Embryonic facial prominence (tissue), 1 donor: ENCODE results near the gene GPBP1L1.
"Not testable (repeated sequence)": the region's sequence is repeated elsewhere in the genome, so short reads cannot be mapped to it uniquely, and the experiment has no call there.

Source experiments
- DNase-seq: peaks from one replicate; pipeline ENCODE4 v3.0.0-alpha.2; 2016; ENCODE audit errors: extremely low spot score

The GPBP1L1 gene

DNA sequence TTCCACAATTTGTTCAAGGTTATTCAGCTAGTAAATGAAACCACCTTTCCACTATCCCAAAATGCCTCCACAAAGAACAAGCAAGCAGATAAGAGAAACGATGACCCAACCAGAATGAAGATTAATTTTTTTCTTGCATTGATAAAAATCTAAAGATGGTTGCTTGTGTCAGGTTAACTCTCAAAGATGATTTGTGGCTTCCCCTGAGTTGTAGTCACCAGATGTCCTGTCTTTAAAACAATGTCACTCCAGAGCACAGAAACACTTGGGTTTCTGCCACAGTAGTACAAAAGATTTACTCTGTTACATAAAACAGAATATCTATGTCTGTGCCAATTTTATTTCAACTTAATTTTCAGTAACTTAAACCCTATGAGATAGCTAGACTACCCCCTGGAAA lies 51.1 kb downstream of the GPBP1L1 start:
- DNase-seq = no peak

DNA sequence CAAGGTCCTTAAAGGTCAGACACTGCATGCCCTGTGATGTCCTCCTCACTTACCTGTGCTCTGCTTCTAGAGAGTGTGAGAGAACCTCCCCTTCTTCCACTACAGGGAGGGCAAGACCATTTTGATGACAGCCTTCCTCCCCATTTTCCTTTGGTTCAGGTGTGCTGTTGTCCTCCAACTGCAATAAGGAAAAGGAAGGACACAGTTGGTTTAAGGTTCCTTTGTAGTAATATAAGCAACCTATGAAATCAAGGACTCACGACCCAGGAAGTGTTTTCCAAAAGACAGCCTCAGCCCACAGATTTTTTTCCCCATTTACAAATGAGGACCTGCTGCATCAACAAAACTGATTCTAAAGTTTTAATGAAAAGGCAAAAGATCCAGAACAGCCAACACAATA lies 55.9 kb downstream of the GPBP1L1 start:
- no peak for DNase-seq

DNA sequence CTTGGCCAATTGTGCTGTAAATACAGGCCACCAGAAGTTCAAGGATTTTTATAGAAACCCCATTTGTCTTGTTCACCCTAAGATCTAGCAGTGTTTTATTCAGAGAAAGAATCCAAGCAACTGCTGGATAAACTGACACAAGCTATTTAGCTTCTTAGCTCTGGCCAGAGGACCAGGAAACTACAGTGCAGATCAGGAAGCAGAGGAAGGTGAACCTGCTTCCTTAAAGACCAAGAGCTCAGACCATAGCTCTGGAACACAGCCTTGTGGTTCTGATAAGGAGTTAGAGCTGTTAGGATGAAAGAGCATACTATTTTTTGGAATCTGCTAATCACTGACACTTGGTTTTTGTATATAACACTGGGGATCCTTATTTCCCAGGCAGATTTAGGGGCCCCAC lies 57.3 kb downstream of the GPBP1L1 start:
- no peak for DNase-seq

DNA sequence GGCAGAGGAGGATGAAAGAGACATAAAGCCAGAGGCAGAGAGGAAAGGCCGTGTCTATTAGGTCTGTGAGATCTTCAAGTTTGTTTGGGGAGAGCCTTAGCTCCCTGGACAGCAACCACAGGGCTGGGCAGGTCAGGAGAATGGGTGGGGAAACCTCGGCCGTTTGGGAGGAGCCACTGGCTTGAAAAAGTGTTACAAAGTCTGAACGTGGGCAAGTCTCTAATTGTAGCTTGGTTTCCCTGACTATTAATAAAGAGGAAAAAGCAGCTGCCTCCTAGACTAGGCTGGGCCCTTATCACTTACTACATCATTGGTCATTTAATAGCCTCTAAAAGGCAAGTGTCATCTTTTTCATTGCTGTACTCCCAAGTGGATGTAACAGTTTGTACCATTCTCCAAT lies 62.4 kb downstream of the GPBP1L1 start, which contains the start of gene CCDC17:
TSS of gene CCDC17 (minus strand) at position 83 of the 400 bp plus-strand sequence. CDS start 145 bp downstream, outside the sequence.
- no peak for DNase-seq

DNA sequence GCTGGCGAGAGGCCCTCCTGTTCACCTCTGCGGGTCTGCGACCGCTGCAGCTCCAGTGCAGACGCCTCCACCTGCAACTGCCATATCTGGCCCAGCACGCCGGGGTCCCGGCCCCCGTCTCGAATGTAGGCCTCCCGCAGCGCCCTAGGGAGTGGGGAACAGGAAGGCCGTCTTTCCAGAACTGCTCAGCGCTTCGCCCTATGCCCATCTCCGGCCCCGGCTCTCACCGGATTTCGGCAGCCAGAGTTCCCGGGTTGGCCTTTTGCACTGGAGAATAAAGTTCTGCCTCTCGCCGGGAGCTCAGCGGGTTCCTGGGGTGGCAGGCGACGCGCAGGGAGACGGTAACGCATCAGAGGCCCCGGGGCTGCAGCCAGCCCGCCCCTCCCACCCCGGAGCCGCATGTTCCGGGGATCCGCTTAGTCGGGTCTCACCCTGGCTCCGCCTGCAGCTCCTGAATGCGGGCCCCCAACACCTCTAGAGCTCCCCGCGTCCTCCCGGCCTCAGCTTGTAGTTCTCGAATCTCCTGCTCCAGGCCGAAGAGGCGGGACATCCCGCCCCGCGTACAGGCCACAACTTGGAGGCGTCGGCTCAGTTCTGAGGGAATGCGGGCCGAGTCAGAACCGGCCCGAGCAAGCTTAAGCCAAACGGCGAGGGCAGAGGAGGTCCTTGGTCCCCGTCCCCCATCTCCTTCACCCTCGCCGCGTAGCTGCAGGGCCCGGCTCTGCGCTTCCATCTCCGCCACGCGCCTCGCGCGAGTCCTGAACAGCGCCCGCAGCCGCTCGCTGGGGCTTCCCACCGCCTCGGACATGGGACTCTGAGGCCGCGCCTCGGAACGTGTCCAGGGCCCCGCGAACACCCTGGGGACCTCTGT lies 63.6 kb downstream of the GPBP1L1 start:
- no peak for DNase-seq

DNA sequence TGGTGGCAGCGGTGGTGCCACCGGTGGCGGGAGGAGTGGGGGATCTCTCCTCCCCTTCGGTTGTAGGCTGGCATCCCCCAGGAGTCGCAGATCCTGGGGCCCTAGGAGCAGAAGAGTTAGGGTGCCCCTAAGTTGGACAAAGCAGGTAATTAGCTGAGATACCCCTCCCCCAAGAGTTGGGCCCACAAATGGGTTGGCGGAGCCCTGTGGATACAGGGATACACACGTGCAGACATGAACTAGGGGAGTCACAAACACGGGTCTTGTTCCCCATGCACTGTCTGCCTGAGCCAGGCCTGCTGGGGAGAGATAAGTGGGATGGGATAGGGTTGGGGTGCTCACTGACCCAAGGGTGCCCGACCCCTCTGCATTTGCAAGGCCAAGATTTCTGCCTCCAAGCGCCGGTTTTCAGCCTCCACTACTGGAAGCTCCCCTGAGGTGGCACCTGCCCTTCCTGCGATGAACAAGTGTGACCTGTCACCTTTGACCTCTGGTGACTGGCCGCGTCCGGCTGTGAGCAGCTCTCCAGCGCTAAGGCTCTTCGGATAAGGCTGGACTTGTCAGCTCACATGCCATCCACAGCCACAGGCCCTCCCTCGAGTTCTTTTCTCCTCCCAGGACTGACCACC lies 64.3 kb downstream of the GPBP1L1 start:
- no peak for DNase-seq

DNA sequence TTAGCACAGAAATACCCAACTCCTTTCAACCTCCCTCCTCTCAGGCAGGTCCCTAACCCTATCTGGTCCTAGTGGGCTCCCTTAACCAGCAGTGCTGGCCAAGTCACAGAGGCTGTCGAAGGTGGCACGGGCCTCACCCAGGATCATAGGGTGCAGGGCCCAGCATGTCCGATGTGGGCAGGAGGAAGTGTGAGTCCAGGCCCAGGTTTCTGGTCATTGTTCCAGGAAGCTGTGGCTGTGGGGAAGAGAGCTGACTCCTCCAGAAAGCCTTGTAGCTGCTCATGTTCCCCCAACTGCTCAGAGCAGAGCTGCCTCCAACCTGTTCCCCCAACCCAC lies 64.9 kb downstream of the GPBP1L1 start:
- no peak for DNase-seq

DNA sequence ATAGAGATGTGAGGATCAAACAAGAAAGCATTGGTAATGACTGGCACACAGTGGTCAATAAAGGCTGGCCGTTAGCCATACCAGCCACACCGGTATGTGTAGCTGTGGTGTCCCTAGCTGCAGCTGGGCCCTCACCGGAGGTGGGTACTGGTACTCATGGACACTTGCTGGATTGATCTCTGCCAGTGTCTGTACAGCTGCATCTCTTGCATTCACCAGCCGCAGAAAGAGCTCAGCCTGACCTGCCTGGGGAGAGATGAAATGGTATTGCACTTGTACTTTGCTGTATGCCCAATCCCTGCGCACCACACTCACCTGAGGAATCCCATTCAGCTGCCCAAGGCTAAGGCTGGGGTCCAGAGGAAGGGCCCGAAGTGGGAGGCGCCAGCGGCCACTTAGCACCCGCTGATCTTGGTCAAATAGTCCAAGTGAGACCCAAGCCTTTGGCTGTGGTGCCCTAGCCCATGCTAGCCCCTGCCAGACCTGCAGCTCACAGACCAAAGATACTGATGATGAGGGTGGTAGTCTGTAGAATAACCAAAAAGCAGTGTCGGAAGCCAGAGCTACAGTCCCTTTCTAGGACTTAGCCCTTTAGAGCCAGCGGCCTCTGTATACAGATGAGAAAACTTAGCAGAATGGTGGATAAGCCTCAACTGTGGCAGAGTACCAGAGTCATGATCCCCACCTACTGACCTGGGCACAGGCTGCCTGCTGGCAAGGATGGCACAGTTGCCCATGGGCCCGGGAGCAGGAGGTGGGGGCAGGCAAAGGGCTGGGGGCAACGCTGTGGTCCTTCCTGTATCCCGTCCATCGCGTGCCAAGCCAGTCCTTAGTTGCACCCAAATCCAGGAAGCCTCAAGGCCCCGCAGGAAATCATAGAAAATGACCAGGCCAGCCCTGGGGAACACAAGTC lies 65.5 kb downstream of the GPBP1L1 start:
- no peak for DNase-seq

DNA sequence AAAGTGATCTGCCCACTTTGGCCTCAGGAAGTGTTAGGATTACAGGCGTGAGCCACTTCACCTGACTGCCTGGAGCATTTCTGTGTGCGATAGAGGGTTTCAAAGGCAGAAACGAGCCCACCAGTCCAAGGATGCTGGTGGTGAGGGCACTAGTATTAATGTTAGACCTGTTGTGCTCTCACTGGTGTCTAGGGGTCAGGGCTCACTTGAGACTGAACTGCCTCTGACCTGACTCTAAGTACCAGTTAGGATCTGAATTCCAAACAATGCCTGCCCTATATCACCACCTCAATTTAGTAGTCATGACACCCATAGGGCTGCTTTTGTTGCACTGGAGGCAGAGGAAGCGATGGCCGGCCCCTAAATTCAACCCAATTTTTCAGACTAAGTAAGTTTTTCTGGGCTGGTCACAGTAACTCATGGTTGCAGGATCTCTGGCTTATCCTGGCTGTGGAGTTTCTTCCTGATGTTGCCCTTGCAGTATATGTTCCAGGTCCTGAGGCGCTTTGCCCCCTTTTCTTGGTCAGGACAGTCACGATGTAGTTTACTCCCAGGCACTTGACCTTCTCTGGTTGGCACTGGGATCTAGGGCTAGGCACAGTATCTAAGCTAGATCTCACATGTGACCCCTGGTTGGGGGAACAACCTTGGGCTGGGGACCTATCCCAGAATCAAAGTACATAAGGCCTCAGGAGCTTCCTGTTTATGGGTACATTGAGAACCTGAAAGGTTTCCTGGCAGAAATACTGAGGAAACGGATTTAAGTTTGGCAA lies 67.0 kb downstream of the GPBP1L1 start:
- no peak for DNase-seq

DNA sequence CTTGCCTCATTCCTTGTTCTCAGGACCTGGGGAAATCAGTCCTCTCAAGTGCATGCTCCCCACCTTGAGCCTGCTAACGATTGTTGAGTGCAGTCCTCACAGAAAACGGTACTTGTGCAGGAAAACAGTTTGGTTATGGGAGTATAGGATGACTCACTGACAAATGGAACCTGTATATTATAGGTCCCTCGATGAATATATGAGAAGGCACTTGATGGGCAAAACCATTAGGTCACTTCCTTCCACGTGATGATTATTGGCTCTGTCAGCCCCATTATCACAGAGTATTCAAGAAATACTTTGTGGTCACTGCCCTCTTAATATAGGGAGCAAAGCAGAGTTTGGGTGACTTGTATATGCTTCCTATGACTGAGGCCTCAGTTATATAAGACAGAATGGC lies 68.7 kb downstream of the GPBP1L1 start:
- no peak for DNase-seq

DNA sequence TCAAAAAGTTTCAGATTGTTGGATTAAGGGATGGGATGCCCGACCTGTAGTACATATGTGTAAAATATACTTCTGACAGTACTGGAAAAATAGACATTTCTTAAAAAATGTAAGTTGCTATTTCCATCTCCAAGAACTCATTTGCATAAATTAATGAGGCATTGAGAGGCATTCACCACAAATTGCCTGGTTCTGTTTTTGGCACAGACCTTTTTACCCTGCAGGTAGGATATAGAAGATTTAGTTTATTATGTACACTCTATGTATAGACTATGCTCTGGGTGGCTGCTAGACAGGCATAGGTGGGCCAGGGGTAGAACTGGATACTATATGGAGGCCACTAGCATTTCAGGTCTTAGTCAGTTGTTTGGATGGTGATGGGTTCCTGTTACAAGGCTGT lies 70.4 kb downstream of the GPBP1L1 start:
- DNase-seq = no peak

DNA sequence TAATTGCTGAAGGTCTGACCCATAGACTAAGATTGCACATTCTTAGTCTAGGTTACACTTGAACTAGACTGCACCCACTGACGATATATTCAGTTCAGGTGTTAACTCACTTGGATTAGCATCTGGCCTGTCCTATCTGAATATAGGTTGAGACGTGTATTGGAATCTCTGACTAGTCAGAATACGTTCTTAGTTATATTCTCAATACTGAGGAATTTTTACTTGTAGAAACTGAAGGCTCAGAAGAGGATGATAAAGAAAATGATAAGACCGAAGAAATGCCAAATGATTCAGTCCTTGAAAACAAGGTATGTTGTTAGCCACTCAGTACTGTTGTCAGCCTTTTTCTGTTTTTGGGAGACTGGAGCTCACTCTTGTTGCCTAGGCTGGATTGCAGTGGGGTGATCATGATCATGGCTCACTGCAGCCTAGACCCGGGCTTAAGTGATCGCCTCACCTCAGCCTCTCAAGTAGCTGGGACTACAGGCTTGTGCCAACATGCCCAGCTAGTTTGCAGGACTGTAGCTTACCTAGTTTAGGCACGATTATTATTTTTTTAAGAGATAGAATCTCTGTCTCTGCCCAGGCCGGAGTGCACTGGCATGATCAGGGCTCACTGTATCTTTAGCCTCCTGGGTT lies 73.3 kb downstream of the GPBP1L1 start:
- no peak for DNase-seq

DNA sequence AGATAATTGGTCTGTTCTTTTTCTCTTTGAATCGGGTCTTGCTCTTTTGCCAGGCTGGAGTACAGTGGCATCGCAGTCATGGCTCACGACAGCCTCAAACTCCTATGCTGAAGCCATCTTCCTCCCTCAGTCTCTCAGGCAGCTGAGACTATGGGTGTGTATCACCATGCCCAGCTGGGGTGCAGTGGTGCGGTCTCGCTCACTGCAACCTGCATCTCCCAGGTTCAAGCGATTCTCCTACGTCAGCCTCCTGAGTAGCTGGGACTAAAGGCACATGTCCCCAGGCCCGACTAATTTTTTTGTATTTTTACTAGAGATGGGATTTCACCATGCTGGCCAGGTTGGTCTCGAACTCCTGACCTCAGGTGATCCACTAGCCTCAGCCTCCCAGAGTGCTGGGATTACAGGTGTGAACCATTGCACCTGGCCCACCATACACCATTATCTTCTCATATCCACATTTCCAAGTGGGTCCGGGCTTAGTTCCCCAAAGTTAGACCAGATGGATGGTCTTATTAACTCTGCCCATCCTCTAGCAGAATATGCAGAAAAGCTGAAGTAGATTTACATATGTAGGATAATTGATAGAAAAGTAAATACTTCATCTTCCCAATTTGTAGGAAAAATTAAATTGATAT lies 75.6 kb downstream of the GPBP1L1 start:
- no peak for DNase-seq

DNA sequence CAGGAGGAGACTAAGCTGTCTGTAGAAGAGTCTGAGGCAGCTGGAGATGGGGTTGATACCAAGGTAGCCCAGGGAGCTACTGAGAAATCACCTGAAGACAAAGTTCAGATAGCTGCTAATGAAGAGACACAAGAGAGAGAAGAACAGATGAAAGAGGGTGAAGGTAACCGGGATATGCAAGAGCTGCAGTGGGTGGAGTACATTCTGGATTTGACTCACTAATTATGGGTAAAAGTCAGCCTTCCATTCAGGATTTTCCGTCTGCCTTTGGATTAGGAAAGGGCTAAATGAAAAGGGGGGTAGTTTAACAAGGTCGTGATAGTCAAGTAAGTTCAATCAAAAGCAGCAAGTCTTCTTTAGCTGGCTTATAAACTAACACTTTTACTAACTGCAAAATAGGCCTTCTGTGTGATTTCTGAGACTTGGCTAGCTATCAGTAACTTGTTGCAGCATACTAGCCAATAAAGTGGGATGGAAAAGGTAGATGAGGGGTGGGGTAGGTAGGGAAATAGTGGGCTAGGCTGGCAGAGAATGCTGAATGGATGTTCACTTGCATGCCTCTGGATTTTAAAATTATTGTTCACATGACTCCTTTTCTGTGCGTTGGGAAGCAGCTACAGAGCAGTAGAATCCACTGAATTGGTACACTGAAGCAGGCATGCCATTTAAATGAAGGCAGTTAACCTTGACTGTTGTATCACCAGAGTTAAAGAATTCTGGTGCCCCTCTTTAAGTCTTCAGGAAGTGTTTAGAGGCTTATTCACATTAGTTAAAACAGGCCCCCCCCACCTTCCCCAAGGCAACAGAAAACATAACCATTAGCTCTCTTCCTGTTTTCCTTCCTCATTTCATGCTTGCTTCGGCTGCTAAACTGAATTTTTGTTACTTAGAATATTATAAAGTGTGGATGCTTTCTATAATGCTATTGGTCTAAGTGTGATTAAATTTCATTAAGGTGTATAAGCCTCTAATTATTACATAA lies 77.9 kb downstream of the GPBP1L1 start:
- no peak for DNase-seq

DNA sequence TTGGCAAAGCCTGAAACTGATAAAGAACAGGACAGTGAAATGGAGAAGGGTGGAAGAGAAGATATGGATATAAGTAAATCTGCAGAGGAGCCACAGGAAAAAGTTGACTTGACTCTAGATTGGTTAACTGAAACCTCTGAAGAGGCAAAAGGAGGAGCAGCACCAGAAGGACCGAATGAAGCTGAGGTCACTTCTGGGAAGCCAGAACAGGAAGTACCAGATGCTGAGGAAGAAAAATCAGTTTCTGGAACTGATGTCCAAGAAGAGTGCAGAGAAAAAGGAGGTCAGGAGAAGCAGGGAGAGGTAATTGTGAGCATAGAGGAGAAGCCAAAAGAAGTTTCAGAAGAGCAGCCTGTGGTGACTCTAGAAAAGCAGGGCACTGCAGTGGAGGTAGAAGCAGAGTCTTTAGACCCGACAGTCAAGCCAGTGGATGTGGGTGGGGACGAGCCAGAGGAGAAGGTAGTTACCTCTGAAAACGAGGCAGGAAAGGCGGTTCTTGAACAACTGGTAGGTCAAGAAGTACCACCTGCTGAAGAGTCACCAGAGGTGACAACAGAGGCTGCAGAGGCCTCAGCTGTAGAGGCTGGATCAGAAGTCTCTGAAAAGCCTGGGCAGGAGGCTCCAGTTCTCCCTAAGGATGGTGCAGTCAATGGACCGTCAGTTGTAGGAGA lies 78.8 kb downstream of the GPBP1L1 start:
- no peak for DNase-seq

DNA sequence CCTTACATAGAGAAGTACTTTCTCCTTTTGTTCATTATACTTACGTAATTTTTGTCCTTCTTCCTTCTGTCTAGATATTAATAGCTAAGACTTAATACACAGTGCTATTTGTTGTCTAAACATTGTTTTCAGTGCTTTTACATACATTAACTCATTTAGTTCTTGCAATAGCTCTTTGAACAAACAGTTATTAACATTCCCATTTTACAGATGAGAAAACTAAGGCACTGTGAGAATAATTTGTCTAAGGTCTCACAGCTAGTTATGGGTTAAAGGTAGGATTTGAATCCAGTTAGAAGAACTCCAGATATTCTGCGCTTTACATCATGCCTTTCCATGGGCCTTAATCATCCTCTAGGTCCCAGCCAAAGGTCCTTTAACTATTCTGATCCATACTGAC lies 82.1 kb downstream of the GPBP1L1 start:
- DNase-seq = no peak

DNA sequence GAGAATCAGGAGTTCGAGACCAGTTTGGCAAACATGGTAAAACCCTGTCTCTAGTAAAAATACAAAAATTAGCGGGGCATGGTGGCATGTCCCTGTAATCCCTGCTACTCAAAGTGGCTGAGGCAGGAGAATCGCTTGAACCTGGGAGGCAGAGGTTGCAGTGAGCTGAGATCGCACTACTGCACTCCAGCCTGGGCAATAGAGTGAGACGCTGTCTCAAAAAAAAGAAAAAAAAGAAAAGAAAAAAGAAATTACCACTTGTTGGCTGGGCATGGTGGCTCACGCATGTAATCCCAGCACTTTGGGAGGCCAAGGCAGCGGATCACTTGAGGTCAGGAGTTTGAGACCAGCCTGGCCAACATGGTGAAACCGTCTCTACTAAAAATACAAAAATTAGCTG lies 89.6 kb downstream of the GPBP1L1 start:
- DNase-seq = not testable (repeated sequence)

DNA sequence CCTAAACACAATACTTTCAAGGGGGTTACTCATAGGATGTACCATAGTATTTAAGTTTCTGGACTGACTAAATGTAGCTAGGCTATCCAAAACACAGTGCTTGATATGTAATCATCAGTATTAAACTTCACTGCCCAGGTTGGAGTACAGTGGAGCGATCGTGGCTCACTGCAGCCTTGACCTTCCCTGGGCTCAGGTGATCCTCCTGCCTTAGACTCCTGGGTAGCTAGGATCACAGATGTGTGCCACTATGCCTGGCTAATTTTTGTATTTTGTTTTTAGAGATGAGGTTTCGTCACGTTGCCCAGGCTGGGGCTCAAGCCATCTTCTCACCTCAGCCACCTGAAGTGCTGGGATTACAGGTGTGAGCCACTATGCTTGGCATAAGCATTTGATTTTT lies 91.9 kb downstream of the GPBP1L1 start:
- DNase-seq = no peak

DNA sequence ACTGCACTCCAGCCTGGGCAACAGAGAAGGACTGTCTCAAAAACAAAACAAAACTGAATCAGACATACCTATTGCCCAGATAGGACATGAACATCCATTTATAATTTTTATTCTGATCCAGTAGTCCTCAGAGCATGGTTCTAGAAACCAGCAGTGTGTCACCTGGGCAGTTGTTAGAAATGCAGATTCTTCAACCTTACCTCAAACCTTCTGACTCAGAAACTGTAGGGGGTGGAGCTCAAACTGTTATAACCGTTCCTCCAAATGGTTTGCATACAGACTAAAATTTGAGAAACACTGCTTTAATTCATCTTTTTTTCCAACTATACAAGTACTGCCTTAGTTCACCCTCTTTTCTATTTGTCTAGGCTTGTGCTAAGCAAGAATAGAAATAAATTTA lies 96.5 kb downstream of the GPBP1L1 start:
- no peak for DNase-seq
